HL-60/S4 treated with retinoic acid at 250 ng/mL for 4 days and 3 days (cell line): ENCODE results near the gene VPS13D.
"Not testable (repeated sequence)": the region's sequence is repeated elsewhere in the genome, so short reads cannot be mapped to it uniquely, and the experiment has no call there.

ENCODE experiments used
- in situ Hi-C: fragments of 300-500 bp; cut with MboI; formaldehyde crosslinking; loops from 2 replicates; pipeline ENCODE4 v1.7.0; 2022; ENCODE audit warnings: low sequenced_read_pairs

VPS13D gene

DNA sequence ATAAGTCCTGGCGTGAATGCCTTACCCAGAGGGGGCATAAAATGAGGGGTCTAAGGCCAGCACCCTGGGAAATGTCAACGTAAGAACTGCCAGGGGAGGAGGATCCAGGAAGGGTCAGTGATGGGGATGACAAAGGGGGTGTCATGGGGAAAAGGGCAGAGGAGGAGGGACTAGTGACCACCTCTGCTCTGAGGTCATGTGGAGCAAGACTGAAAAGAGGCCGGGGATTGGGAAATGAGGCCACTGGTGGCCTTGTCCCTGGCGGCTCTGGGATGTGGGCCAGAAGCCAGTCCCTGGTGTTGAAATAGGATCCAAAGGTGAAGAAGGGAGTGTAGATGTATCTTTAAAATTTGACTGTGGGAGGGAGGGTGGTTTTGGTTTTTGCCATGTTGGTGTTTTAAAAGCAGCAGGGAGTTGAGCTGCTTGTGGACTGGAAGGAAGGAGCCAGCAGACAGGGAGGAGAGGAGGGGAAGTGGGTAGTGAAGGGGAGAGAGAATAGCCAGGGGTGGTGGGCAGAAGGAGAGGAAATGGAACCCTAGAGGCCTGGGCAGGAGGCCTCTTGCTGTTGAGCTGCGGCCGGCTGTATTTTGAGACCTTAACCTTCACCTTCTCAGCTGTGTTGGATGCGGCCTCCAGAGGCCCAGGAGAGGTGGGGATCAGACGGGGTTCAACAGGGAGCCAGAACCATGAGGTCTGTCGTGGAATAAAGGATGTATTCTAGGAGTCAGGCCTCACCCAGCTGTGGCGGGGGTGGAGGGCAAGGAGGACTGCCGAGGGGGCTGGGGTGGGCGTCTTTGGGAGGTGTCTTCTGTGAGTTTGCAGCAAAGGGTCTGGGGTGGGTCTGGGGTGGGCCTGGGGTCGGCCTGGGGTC is 295.7 kb downstream of the VPS13D start:
- in situ Hi-C loops, result no loop called here

DNA sequence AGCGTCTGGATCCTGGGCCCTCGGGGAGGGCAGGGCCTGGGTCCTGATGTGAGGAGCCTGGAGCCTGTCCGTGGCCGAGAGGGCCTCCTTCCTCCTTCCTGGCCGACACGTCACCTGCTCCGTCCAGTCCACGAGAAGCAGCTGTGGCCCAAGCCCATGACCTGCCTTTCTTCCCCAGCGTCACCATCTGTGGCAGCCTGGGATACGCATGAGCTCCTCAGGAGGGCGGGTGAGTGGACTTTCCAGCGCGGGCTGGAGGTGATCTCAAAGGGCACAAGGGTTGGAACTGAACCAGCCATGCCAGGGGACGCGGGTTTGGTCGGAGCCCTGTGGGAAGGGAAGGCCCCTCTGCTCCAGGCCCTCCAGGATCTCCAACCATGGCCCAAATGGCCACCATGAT is 297.7 kb downstream of the VPS13D start:
- in situ Hi-C loops, result no loop called here

DNA sequence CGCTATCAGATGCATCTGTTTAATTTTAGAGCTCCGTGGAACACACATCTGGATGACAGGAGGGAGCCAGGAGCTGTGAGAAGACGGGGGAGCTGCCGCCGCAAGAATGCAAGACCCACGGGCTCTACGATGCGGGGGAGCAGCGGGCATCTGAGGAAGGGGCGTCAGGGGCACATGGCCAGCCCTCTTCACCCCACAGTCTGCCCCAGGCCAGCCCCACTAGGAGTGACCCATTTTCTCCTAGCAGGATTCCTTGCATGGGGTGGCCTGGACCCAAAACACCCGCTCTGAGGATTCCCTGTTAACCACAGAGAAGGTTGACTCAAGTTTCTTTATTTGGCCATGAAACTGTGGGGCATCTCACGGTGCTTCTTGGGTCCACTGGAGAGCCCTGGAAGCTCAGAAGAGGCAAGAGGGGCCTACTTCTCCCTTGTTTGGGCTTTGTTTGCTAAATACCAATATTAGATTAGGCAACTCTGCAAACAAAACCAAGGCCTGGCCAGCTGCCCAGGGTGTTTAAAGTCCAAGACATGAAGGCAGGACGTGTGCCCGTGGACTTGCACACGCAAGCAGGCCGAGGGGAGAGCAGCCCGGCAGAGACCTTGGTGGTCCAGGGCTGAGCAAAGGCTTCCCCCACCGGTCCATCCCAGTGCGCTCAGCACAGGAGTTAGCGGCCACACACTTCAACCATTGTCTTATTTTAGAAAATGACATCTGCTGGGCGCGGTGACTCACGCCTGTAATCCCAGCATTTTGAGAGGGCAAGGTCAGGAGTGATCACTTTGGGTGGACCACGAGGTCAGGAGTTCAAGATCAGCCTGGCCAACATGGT is 298.4 kb downstream of the VPS13D start:
- in situ Hi-C loops, result no loop called here

DNA sequence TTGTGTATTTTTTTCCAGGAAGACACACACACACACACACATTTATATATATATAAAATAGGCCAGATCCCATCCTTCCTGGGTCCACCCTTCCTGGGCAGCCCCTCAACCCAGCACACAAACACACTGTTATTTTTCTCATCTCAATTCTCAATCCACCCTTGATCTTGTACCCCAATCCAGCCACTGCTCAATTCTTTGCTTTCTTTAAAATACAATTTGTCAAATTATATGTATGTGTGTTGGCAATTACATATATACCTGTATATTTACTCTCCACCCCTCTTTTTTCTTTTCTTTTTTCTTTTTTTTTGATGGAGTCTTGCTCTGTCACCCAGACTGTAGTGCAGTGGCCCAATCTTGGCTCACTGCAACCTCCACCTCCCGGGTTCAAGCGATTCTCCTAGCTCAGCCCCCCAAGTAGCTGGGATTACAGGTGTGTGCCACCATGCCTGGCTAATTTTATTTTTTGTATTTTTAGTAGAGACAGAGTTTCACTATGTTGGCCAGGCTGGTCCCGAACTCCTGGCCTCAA is 299.9 kb downstream of the VPS13D start:
- in situ Hi-C loops, result no loop called here

GRCh38 chr1:12530462-12531178 is 300.8 kb downstream of the VPS13D start:
- in situ Hi-C loops, result no loop called here

GRCh38 chr1:12531179-12531499 is 301.3 kb downstream of the VPS13D start:
- in situ Hi-C loops, result no loop called here

DNA sequence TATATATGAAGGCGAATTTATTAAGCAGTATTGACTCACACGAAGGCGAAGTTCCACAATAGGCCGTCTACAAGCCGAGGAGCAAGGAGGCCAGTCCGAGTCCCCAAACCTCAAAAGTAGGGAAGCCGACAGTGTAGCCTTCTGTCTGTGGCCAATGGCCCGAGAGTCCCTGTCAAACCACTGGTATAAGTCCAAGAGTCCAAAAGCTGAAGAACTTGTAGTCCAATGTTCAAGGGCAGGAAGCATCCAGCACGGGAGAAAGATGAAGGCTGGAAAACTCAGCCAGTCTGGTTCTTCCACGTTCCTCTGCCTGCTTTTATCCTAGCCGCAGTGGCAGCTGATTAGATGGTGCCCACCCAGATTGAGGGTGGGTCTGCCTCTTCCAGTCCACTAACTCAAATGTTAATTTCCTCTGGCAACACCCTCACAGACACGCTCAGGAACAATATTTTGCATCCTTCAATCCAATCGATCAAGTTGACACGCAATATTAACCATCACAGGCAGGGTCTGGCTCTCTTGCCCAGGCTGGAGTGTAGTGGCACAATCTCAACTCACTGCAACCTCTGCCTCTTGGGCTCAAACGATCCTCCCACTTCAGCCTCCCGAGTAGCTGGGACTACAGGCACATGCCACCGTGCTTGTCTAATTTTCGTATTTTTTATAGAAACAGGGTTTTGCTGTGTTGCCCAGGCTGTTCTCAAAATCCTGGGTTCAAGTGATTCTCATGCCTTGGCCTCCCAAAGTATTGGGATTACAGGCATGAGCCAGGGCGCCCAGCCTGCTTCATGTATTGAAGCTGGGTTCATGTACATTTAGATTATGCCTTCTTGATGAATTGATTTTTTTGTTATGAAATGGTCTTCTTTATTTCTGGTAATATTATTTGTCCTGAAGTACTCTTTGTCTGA is 302.8 kb downstream of the VPS13D start:
- in situ Hi-C loops, result no loop called here

GRCh38 chr1:12536023-12536639 is 306.3 kb downstream of the VPS13D start:
- in situ Hi-C loops, result no loop called here

- in situ Hi-C loops, result no loop called here
These were observed 307.5 kb downstream of the VPS13D start for GRCh38 chr1:12537294-12537693.

GRCh38 chr1:12537906-12538461 is 308.2 kb downstream of the VPS13D start:
- in situ Hi-C loops, result no loop called here

GRCh38 chr1:12538536-12538935 is 308.7 kb downstream of the VPS13D start:
- in situ Hi-C loops, result not testable (repeated sequence)

DNA sequence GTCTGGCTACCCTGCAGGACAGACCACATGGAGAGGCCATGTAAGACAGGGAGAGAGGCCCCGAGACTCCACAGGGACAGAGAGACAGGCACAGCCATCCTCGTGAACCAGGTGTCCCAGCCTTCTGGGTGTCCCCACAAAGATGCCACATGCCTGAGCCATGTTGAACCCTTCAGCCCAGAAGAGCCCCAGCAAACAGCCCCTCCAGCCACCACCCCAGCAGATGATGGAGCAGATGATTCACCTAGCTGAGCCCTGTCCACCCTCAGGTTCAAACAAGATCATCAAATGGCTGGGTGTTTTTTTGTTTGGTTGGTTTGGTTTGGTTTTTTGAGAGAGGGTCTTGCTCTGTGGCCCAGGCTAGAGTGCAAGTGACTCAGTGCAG is 309.5 kb downstream of the VPS13D start:
- in situ Hi-C loops, result no loop called here

GRCh38 chr1:12539705-12540579 is 310.1 kb downstream of the VPS13D start:
- in situ Hi-C loops, result no loop called here

DNA sequence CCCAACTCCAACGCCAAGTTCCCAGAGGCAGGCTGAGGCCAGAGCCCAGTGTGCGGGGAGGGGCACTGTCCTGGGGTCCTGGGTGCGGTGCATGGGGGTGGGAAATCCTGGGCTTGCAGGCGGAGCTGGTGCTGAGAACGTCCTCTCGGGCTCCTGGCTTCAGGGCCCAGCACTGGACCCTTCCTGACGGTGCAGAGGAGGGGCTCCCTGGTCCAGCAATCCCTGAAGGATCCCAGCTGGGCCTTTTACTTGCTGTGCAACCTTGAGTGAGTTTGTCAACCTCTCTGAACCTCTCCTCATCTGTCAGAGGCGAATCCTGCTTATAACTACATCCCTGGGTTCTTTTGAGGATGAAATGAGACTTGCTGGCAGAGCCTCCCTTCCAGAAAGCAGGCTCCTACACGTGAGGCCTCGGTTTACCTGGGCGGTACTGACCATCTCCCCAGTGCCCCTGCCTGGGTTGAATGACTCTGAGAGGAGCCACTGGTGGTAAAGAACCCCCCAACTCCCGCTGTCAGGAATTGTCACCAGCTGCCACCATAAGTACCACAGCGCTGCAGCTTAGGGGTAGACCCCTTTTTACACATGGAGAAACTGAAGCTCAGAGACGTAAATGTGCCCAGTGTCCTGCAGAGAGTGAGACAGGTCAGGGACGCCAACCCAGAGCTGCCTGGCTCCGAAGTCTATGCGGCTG is 310.9 kb downstream of the VPS13D start:
- in situ Hi-C loops, result no loop called here

DNA sequence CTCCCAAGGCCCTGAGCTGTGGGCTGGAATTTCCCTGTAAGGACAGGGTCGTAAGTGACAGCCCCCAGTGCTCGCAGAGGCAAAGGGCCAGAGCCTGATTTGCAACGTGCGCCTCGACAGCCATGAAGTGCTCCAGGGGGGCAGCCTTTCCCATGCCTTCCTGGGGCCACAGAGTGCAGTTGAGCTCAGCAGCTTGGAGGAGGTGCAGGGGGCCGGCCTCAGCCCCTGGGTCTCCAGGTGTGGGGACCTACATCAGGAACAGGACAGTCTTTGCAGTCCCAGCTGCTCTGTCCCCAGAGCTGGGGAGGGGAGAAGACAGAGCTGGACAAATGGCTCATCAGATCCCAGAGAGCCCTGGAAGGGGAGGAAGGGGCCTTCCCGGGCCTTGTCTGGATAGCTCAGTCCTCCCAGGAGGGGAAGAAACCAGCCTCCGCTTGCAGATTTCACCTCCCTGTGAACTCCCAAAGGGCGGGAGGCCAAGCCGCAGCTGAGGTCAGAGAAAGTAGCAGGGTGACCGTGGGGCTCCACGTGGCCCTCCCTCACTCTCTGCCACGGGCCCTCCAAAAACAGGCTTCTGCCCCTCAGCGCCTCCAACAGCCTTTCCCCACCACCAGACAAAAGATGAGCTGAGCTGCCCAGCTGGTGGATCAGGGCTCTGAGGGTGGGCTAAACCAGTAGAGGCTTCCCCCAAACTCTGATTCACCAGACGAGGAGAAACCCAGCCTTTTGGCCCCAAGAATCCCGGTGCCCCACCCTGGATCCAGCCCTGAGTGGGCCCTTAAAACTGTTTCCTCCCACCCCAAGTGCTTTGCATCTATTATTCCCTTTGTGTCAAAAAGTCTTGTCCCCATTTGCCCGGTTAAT is 311.7 kb downstream of the VPS13D start:
- in situ Hi-C loops, result no loop called here

- in situ Hi-C loops, result no loop called here
These were observed 312.3 kb downstream of the VPS13D start for GRCh38 chr1:12542138-12542465.
